GM21619 (cell line): ENCODE measurements around the gene NDUFA9.

Source experiments
- ATAC-seq: cut with Tn5 transposase; IDR thresholded peaks from one replicate; pipeline ENCODE4 v1.9.1; 2021; ENCODE audit not compliant: unreplicated experiment

NDUFA9 gene

GRCh38 chr12:4690760-4691159 lies 41.8 kb downstream of the NDUFA9 start:
- ATAC-seq: no peak
